Peyer's patch (tissue), 4 donors: ENCODE measurements around the gene HMG20B.

Source experiments
- POLR2A ChIP-seq, 2 donors: fragments of 450-650 bp; IDR thresholded peaks; one replicate each; pipeline ENCODE4 v1.5.1; 2017; ENCODE audit warnings: antibody characterized with exemption in 2 of 2, mild to moderate bottlenecking in 2 of 2, moderate library complexity in 2 of 2
- TF ChIP-seq, protein P1 (sequence below), 6 experiments: fragments of 450-650 bp in 4 of 6; fragments of 200-600 bp in 2 of 6; sonication (generic) in 1 of 6; IDR thresholded peaks; one replicate each; pipeline ENCODE4 v1.5.1; 2017 to 2019; ENCODE audit warnings: antibody characterized with exemption in 6 of 6, mild to moderate bottlenecking in 3 of 6, moderate library complexity in 1 of 6

DNA sequence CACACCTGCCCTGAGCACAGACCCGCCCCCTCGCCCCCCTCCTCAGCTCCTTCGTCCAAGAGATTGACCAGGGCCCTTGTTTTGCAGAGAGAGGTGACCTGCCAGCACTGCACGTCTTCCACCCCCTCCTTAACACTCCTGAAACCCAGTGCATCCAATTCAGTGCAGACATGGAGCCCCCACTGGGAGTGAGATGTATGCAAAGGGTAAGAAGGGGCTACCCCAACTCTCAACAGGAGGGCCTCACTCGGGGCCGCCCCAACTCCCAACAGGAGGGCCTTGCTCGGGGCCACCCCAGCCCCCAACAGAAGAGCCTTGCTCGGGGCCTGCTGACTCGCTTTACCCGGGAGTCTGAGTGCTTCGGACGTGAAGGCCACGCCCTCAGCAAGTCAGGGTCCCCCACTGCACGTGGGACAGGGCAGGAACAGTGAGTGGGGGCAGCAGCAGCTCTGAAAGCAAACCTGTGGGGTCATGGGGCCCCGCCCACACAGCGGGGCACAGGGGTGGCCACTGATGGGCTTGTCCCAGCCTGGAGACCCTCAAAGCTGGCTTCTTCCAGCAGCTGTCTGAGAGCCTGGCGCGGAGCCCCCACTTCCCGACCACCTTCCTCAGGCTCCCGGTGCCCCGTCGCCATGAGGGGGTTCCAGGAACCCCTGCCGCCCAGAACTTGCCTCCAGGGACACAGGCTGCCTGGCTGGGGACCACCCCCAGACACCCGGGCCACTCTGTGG is 48.2 kb downstream of the HMG20B start:
- TF ChIP-seq, protein P1, sequence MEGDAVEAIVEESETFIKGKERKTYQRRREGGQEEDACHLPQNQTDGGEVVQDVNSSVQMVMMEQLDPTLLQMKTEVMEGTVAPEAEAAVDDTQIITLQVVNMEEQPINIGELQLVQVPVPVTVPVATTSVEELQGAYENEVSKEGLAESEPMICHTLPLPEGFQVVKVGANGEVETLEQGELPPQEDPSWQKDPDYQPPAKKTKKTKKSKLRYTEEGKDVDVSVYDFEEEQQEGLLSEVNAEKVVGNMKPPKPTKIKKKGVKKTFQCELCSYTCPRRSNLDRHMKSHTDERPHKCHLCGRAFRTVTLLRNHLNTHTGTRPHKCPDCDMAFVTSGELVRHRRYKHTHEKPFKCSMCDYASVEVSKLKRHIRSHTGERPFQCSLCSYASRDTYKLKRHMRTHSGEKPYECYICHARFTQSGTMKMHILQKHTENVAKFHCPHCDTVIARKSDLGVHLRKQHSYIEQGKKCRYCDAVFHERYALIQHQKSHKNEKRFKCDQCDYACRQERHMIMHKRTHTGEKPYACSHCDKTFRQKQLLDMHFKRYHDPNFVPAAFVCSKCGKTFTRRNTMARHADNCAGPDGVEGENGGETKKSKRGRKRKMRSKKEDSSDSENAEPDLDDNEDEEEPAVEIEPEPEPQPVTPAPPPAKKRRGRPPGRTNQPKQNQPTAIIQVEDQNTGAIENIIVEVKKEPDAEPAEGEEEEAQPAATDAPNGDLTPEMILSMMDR (IDR thresholded peaks at IDR 0.05) = no peak
- TF ChIP-seq POLR2A (IDR thresholded peaks at IDR 0.05) = no peak
